Measurements from ENCODE around the gene XRRA1.

DNA sequence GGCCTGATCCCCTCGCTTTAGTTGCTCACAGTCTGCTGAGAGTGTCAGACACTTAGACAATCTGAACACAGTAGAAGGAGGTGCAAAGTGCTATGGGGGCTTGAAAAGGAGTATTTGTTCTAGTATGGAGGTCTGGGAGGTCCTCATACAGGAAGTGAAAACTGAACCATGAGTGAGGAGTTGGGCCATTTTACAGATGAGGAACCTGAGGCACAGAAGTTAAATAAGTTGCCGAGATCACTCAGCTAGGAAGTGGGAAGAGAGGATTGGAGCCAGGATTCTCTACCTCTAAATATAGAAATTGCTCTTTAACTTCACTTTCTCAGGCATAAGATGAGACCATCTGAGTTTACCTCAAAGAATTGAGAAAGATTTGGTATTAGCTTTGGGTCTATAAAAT lies 35.8 kb upstream of the XRRA1 start:
- TF ChIP-seq, protein P1, sequence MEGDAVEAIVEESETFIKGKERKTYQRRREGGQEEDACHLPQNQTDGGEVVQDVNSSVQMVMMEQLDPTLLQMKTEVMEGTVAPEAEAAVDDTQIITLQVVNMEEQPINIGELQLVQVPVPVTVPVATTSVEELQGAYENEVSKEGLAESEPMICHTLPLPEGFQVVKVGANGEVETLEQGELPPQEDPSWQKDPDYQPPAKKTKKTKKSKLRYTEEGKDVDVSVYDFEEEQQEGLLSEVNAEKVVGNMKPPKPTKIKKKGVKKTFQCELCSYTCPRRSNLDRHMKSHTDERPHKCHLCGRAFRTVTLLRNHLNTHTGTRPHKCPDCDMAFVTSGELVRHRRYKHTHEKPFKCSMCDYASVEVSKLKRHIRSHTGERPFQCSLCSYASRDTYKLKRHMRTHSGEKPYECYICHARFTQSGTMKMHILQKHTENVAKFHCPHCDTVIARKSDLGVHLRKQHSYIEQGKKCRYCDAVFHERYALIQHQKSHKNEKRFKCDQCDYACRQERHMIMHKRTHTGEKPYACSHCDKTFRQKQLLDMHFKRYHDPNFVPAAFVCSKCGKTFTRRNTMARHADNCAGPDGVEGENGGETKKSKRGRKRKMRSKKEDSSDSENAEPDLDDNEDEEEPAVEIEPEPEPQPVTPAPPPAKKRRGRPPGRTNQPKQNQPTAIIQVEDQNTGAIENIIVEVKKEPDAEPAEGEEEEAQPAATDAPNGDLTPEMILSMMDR (IDR thresholded peaks at IDR 0.05) = no peak
- TF ChIP-seq ZFX (IDR thresholded peaks at IDR 0.05; ENCODE audit: borderline replicate concordance) = no peak

Measured in 22Rv1 (cell line).